ENCODE data around the gene ADGRL3.

ADGRL3 gene

GRCh38 chr4:61716426-61716825 is 516.3 kb downstream of the ADGRL3 start:
- Histone ChIP-seq H3K36me3 (ENCODE audit: insufficient read depth) (no peaks in the 10 kb centered on the region), H3K4me3 (IDR thresholded peaks at IDR 0.05; ENCODE audit: insufficient read depth, low read depth, low read length) (no peak overlapping the region), H4K20me1 (ENCODE audit: insufficient read depth) (no peaks in the 10 kb centered on the region; the same call in 1 of the 2 replicates), H2AFZ (ENCODE audit: low read depth) (no peak overlapping the region), H3K4me1 (ENCODE audit: low read depth, poor library complexity, severe bottlenecking) (no peaks in the 10 kb centered on the region), H3K4me2 (no peak overlapping the region), H3K27ac (no peak overlapping the region), H3K27me3 (ENCODE audit: insufficient read depth, low read depth) (no peaks in the 10 kb centered on the region), H3K9ac (no peak overlapping the region), H3K79me2 (ENCODE audit: insufficient read depth, low read depth) (no peaks in the 10 kb centered on the region)
- no peak for TF ChIP-seq CTCF (conservative IDR thresholded peaks at IDR 0.05; ENCODE audit: low read depth, low read length)

- Histone ChIP-seq H3K36me3 (ENCODE audit: insufficient read depth) (no peaks in the 10 kb centered on the region), H4K20me1 (ENCODE audit: insufficient read depth) (no peaks in the 10 kb centered on the region), H3K9ac (no peak overlapping the region), H3K4me2 (no peak overlapping the region), H2AFZ (ENCODE audit: low read depth) (no peak overlapping the region), H3K4me3 (IDR thresholded peaks at IDR 0.05; ENCODE audit: insufficient read depth, low read depth, low read length) (no peak overlapping the region), H3K27ac (no peak overlapping the region), H3K4me1 (ENCODE audit: low read depth, poor library complexity, severe bottlenecking) (no peaks in the 10 kb centered on the region), H3K27me3 (ENCODE audit: insufficient read depth, low read depth) (no peaks in the 10 kb centered on the region), H3K79me2 (ENCODE audit: insufficient read depth, low read depth) (no peaks in the 10 kb centered on the region)
- no peak for TF ChIP-seq CTCF (conservative IDR thresholded peaks at IDR 0.05; ENCODE audit: low read depth, low read length)
Measured at GRCh38 chr4:61723492-61723891, 523.4 kb downstream of the ADGRL3 start.

- H3K4me2 ChIP-seq: no peak overlapping the region
- H3K9ac ChIP-seq: no peak overlapping the region
- no peak overlapping the region for H3K27ac ChIP-seq
- no peak overlapping the region for H3K4me3 ChIP-seq (IDR thresholded peaks at IDR 0.05; ENCODE audit: insufficient read depth, low read depth, low read length)
- H3K36me3 ChIP-seq (ENCODE audit: insufficient read depth): no peaks in the 10 kb centered on the region
- no peak for TF ChIP-seq CTCF (conservative IDR thresholded peaks at IDR 0.05; ENCODE audit: low read depth, low read length)
- no peaks in the 10 kb centered on the region for H4K20me1 ChIP-seq (ENCODE audit: insufficient read depth)
- no peaks in the 10 kb centered on the region for H3K4me1 ChIP-seq (ENCODE audit: low read depth, poor library complexity, severe bottlenecking)
- no peaks in the 10 kb centered on the region for H3K27me3 ChIP-seq (ENCODE audit: insufficient read depth, low read depth)
- no peaks in the 10 kb centered on the region for H3K79me2 ChIP-seq (ENCODE audit: insufficient read depth, low read depth)
- no peak overlapping the region for H2AFZ ChIP-seq (ENCODE audit: low read depth)
Measured at GRCh38 chr4:61727286-61727685, 527.2 kb downstream of the ADGRL3 start.

- H3K4me2 ChIP-seq: no peak overlapping the region
- H3K27me3 ChIP-seq (ENCODE audit: insufficient read depth, low read depth): no peaks in the 10 kb centered on the region
- TF ChIP-seq CTCF (conservative IDR thresholded peaks at IDR 0.05; ENCODE audit: low read depth, low read length): no peak
- no peaks in the 10 kb centered on the region for H3K79me2 ChIP-seq (ENCODE audit: insufficient read depth, low read depth)
- no peaks in the 10 kb centered on the region for H3K36me3 ChIP-seq (ENCODE audit: insufficient read depth)
- no peak overlapping the region for H3K4me3 ChIP-seq (IDR thresholded peaks at IDR 0.05; ENCODE audit: insufficient read depth, low read depth, low read length)
- H3K4me1 ChIP-seq (ENCODE audit: low read depth, poor library complexity, severe bottlenecking): no peaks in the 10 kb centered on the region
- H4K20me1 ChIP-seq (ENCODE audit: insufficient read depth): no peaks in the 10 kb centered on the region
- H2AFZ ChIP-seq (ENCODE audit: low read depth): no peak overlapping the region
- no peak overlapping the region for H3K27ac ChIP-seq
- H3K9ac ChIP-seq: no peak overlapping the region
Measured at GRCh38 chr4:61734409-61734808, 534.3 kb downstream of the ADGRL3 start.
